PC-3 (cell line): Measurements from ENCODE around the gene DNM2.

Experiments
- EZH2 ChIP-seq: fragments of 300-600 bp; sonication (generic); IDR thresholded peaks from one replicate; pipeline ENCODE4 v1.6.1; 2017; ENCODE audit warnings: antibody characterized with exemption, mild to moderate bottlenecking, low read length; ENCODE audit not compliant: unreplicated experiment
- EZH2phosphoT487 ChIP-seq: fragments of 300-600 bp; sonication (generic); IDR thresholded peaks from 2 replicates; pipeline ENCODE4 v1.6.1; 2018; ENCODE audit warnings: mild to moderate bottlenecking, antibody characterized with exemption, low read length, borderline replicate concordance
- TF ChIP-seq, protein P1 (sequence below): fragments of 300-600 bp; sonication (generic); conservative IDR thresholded peaks from 2 replicates; pipeline ENCODE4 v1.5.1; 2017; ENCODE audit warnings: antibody characterized with exemption, low read depth, mild to moderate bottlenecking, low read length

DNA sequence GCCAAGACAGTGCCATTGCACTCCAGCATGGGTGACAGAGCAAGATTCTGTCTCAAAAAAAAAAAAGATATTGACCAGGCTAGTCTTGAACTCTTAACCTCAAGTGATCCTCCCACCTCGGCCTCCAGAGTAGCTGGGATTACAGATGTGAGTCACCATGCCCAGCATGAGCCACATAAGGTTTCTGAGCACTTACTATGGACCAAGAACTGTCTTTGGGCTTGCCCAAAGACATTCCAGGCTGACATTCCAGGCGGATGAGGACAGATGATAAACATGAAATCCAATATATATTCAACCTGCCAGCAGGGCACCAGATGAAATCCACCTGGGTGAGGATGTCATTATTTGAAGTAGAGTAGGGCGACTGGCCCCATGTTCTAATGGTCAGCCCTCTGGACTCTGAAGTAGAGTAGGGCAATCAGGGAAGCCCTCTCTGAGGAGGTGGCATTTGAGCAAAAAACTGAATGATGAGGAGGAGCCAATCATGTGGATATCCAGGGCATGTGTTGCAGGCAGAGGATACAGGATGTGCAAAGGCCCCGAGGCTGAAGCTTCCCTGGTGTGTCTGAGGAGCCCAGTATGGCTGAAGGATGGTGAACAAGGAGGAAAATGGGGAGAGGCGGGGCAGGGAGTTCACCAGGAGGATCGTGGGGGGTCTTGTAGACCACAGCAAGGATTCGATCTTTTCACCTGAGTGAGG is 134.4 kb downstream of the DNM2 start:
- TF ChIP-seq, protein P1, sequence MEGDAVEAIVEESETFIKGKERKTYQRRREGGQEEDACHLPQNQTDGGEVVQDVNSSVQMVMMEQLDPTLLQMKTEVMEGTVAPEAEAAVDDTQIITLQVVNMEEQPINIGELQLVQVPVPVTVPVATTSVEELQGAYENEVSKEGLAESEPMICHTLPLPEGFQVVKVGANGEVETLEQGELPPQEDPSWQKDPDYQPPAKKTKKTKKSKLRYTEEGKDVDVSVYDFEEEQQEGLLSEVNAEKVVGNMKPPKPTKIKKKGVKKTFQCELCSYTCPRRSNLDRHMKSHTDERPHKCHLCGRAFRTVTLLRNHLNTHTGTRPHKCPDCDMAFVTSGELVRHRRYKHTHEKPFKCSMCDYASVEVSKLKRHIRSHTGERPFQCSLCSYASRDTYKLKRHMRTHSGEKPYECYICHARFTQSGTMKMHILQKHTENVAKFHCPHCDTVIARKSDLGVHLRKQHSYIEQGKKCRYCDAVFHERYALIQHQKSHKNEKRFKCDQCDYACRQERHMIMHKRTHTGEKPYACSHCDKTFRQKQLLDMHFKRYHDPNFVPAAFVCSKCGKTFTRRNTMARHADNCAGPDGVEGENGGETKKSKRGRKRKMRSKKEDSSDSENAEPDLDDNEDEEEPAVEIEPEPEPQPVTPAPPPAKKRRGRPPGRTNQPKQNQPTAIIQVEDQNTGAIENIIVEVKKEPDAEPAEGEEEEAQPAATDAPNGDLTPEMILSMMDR, result no peak
- TF ChIP-seq EZH2 (no peak), EZH2phosphoT487 (no peak)
